Measurements from ENCODE around the gene DEDD2. TPM values are rescaled to one million over a fixed set of nuclear protein-coding genes. Genes with fewer than 3 reads are reported as not detected.

DEDD2 gene
- total RNA-seq, 2 donors from 2014 or later, result 19.2 to 24.8 TPM

DNA sequence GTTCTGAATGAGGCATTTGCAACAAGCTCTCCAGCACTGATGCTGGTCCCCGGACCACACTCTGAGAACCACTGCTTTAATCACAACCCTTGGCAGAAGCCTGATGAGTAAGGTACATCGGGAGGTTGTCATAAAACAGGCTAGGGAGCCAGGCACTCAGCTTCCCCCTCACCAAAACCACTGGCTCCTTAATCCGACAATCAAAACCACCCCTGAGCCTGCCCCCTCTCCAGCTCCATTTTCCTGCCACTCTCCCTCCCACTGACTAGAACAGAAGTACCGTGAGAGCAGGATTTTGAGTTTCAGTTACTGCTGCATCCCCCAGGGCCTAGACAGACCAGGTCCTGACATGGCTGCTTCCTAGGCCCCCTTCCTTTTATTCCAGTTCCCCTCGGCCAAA lies 17.7 kb upstream of the DEDD2 start:
- H3K36me3 ChIP-seq, result peaks cover 57% of the 10 kb centered on the region
- H3K27me3 ChIP-seq, result no peaks in the 10 kb centered on the region
- no peaks in the 10 kb centered on the region for H3K9me3 ChIP-seq
- TF ChIP-seq, protein P1, sequence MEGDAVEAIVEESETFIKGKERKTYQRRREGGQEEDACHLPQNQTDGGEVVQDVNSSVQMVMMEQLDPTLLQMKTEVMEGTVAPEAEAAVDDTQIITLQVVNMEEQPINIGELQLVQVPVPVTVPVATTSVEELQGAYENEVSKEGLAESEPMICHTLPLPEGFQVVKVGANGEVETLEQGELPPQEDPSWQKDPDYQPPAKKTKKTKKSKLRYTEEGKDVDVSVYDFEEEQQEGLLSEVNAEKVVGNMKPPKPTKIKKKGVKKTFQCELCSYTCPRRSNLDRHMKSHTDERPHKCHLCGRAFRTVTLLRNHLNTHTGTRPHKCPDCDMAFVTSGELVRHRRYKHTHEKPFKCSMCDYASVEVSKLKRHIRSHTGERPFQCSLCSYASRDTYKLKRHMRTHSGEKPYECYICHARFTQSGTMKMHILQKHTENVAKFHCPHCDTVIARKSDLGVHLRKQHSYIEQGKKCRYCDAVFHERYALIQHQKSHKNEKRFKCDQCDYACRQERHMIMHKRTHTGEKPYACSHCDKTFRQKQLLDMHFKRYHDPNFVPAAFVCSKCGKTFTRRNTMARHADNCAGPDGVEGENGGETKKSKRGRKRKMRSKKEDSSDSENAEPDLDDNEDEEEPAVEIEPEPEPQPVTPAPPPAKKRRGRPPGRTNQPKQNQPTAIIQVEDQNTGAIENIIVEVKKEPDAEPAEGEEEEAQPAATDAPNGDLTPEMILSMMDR (IDR thresholded peaks at IDR 0.05), result no peak
- DNase-seq (ENCODE audit: low spot score), result no peak
- H3K27ac ChIP-seq, result no peak overlapping the region
- H3K4me1 ChIP-seq, result no peaks in the 10 kb centered on the region
- H3K4me3 ChIP-seq, result no peak overlapping the region

DNA sequence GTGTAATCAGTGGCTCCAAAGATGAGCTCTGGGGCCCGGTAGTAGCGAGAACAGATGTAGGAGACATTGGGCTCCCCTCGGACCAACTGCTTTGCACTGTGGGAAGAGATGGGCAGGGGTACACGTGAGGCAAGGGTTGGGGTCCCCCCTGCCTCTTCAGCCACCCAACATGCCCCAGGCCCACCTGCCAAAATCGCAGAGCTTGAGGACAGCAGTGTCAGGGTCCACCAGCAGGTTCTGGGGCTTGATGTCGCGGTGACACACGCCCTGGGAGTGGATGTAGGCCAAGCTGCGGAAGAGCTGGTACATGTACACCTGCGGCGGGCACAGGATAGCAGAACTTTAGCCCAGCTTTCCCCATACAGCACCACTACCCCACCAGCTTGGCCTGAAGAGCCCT lies 16.9 kb upstream of the DEDD2 start:
- Histone ChIP-seq H3K4me1 (no peaks in the 10 kb centered on the region), H3K27me3 (no peaks in the 10 kb centered on the region), H3K4me3 (no peak overlapping the region), H3K9me3 (no peaks in the 10 kb centered on the region), H3K27ac (no peak overlapping the region), H3K36me3 (peaks cover 61% of the 10 kb centered on the region)
- no peak for DNase-seq (ENCODE audit: low spot score)
- TF ChIP-seq, protein P1 (IDR thresholded peaks at IDR 0.05), result no peak

DNA sequence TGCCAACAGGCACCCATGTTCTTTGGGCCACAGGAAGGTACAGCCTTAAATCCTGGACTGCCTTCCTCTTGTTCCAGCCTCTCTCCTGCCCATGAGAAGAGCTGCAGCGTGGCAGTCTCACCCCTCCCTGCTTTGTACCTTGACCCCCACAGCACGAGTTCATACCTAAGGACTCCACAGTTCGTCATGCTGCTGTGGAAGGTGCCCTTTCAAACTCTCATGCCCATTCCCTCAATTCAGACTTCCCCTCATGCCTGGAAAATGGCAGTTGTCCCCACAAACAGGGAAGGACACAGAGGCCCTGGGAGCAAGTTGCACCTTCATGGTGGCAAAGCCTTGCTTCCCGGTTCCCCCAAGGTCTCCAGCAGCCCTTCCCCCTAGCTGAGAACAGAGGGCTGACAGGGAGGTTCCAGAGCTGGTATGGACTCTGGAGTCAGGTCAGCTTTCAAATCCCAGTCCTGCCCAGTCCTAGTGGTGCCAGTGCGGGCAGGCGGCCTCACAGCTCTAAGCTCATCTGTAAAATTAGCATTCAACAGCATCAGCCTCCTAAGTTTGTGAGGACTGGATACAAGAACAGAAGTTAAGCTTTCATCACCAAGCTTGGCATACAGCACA lies 16.3 kb upstream of the DEDD2 start:
- H3K27me3 ChIP-seq, result no peaks in the 10 kb centered on the region
- TF ChIP-seq, protein P1 (IDR thresholded peaks at IDR 0.05), result no peak
- H3K36me3 ChIP-seq, result peaks cover 61% of the 10 kb centered on the region
- H3K4me1 ChIP-seq, result no peaks in the 10 kb centered on the region
- no peak overlapping the region for H3K4me3 ChIP-seq
- DNase-seq (ENCODE audit: low spot score), result no peak
- no peaks in the 10 kb centered on the region for H3K9me3 ChIP-seq
- H3K27ac ChIP-seq, result no peak overlapping the region

DNA sequence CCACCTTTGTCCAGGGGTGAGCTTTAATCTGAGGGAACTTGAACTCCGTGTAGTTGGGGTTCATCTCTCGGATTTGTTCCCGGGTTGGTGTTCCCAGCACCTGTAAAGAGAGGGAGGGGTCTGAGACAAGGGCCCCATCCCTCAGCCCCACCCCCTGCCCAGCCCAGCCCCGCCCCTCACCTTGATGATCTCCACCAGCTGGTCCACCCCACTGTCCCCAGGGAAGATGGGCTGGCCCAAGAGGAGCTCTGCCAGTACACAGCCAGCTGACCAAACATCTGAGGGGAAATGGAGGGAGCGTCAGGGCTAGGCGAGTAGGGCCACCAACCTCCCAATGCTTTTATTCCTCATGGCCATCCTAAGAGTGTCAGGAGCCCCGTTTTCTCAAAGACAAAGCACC lies 15.6 kb upstream of the DEDD2 start:
- DNase-seq (ENCODE audit: low spot score), result no peak
- Histone ChIP-seq H3K27ac (no peak overlapping the region), H3K4me3 (no peak overlapping the region), H3K27me3 (no peaks in the 10 kb centered on the region), H3K4me1 (no peaks in the 10 kb centered on the region), H3K9me3 (no peaks in the 10 kb centered on the region), H3K36me3 (peaks cover 61% of the 10 kb centered on the region)
- TF ChIP-seq, protein P1 (IDR thresholded peaks at IDR 0.05), result no peak

DNA sequence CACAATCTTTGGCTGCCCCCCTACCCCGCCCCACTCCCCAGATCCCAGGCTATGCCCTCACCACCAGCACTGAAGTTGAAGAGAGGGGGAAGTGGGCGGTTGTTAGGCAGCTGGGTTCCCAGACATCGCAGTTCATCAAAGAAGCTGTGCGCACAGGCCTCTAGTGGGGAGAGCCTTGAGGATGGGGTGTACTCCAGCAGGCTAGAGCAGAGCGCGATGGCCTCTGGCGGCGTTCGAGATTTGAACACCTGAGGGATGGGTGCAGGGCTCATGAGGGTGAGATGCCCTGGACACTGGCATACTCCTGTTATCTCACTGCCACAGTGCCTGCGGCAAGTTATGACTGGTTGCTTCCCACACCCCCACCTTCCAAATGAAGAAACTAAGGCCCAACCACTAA lies 15.0 kb upstream of the DEDD2 start:
- Histone ChIP-seq H3K27me3 (no peaks in the 10 kb centered on the region), H3K36me3 (peaks cover 61% of the 10 kb centered on the region), H3K9me3 (no peaks in the 10 kb centered on the region), H3K4me3 (no peak overlapping the region), H3K4me1 (no peaks in the 10 kb centered on the region), H3K27ac (no peak overlapping the region)
- no peak for DNase-seq (ENCODE audit: low spot score)
- TF ChIP-seq, protein P1 (IDR thresholded peaks at IDR 0.05), result no peak

DNA sequence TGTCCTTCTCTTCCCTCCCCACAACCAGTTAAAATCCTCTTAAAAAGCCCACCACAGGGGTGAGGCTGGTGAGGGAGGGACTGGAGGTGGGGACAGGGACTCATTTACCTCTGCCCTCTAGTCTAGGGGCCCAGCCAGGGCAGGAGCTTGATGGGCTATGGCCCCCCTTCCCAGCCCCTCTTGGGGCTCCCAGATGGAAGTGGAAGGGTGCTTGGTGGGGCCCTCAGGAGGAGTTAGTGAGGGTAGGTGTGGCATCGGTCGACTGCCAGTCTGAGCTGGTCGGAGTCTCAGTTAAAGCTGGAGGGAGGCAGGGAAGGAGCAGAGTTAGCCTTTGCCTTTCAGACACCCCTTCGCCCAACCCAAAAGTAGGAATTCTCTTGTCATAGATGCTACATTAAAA lies 13.1 kb upstream of the DEDD2 start:
- no peaks in the 10 kb centered on the region for H3K9me3 ChIP-seq
- DNase-seq (ENCODE audit: low spot score), result no peak
- H3K4me1 ChIP-seq, result no peaks in the 10 kb centered on the region
- TF ChIP-seq, protein P1 (IDR thresholded peaks at IDR 0.05), result no peak
- no peak overlapping the region for H3K4me3 ChIP-seq
- no peak overlapping the region for H3K27ac ChIP-seq
- H3K36me3 ChIP-seq, result peaks cover 66% of the 10 kb centered on the region
- no peaks in the 10 kb centered on the region for H3K27me3 ChIP-seq
